ENCODE data around the gene ZNF442. TPM values are rescaled to one million over a fixed set of nuclear protein-coding genes. Genes with fewer than 3 reads are reported as not detected.
A peak's percentile ranks its signal among the peaks of the same experiment; 100 is the strongest.
"Not testable (repeated sequence)": the region's sequence is repeated elsewhere in the genome, so short reads cannot be mapped to it uniquely, and the experiment has no call there.

Gene ZNF442
- total RNA-seq, 1 donor: 1.3 TPM

DNA sequence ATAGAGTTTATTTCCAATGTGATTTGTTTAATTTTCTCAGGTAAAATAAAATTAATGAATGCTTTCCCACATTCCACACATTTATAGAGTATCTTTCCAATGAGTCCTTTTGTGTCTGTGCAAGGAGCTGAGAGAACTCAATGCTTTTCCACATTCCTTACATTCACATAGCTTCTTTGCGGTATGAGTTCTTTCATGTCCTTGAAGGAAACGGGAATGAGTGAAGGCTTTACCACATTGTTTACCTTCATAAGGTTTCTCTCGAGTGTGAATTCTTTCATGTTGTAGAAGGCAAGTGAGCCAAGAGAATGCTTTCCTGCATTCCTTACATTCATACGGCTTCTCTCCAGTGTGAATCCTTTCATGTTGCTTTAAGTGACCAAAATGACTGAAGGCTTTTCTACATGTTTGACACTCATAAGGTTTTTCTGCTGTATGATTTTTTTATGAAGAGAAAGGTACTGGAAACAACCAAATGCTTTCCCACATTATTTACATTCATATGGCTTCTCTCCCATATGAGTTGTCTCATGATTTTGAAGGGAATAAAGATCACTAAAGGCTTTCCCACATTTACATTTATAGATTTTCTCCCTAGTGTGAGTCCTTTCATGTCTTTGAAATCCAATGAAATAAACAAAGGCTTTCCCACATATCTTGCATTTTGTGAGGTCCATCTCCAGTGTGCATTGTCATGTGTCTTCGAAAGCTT, 14.4 kb upstream of the ZNF442 start:
- H3K4me3 ChIP-seq (ENCODE audit: low read depth, low read length): no peak overlapping the region
- TF ChIP-seq, protein P1, sequence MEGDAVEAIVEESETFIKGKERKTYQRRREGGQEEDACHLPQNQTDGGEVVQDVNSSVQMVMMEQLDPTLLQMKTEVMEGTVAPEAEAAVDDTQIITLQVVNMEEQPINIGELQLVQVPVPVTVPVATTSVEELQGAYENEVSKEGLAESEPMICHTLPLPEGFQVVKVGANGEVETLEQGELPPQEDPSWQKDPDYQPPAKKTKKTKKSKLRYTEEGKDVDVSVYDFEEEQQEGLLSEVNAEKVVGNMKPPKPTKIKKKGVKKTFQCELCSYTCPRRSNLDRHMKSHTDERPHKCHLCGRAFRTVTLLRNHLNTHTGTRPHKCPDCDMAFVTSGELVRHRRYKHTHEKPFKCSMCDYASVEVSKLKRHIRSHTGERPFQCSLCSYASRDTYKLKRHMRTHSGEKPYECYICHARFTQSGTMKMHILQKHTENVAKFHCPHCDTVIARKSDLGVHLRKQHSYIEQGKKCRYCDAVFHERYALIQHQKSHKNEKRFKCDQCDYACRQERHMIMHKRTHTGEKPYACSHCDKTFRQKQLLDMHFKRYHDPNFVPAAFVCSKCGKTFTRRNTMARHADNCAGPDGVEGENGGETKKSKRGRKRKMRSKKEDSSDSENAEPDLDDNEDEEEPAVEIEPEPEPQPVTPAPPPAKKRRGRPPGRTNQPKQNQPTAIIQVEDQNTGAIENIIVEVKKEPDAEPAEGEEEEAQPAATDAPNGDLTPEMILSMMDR (IDR thresholded peaks at IDR 0.05; ENCODE audit: insufficient read depth, low read depth, low read length): no peak
- no peak for DNase-seq (ENCODE audit: low read depth)

GRCh38 chr19:12374026-12374425, 8.5 kb upstream of the ZNF442 start:
- no peak overlapping the region for H3K4me3 ChIP-seq (ENCODE audit: low read depth, low read length)
- TF ChIP-seq, protein P1 (IDR thresholded peaks at IDR 0.05; ENCODE audit: insufficient read depth, low read depth, low read length): no peak
- DNase-seq (ENCODE audit: low read depth): no peak

DNA sequence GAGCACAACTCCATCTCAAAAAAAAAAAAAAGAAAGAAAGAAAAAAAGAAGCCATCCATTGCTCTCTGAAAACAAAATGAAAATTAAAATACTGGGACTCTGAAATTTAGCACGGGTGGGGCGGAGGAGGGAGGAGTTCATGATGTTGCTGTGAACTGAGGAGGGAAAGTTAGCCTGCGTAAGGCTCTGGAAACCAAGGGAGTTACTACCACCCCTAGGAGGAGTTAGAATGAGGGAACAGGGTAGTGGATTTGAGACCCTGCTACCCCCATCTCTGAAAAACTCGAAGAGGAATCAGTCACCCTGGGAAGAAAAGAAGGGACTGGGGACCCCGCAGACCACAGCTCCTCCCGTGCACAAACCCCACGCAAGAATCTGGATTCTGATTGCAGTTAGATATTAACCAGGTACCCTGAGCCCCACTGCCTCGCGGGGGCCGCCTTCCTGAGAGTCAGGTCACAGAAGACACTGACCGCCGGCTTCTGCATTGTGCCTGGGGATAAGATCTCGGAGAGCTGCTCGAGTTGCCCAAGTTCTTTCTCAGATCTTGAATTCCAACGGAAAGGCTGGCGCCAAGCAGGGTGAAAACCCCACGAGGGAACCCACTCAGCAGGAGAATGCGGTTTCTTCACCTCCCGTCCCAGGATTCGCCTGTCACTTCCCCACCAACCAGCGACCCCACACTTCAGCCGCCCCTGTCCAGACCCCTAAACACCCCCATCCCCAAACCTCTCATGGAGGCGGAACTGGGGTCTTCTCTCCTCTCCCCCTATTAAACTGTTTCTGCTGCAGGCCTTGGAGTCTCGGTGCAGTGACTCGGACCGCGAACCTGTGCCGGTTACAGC, 870 bp downstream of the ZNF442 start:
- TF ChIP-seq, protein P1 (IDR thresholded peaks at IDR 0.05; ENCODE audit: insufficient read depth, low read depth, low read length): no peak
- peak; percentile 5 for DNase-seq (ENCODE audit: low read depth)
- peak overlapping the region; percentile 71 for H3K4me3 ChIP-seq (ENCODE audit: low read depth, low read length)

GRCh38 chr19:12362236-12362635, 3.2 kb downstream of the ZNF442 start:
- not testable (repeated sequence) for DNase-seq (ENCODE audit: low read depth); H3K4me3 ChIP-seq (ENCODE audit: low read depth, low read length)

DNA sequence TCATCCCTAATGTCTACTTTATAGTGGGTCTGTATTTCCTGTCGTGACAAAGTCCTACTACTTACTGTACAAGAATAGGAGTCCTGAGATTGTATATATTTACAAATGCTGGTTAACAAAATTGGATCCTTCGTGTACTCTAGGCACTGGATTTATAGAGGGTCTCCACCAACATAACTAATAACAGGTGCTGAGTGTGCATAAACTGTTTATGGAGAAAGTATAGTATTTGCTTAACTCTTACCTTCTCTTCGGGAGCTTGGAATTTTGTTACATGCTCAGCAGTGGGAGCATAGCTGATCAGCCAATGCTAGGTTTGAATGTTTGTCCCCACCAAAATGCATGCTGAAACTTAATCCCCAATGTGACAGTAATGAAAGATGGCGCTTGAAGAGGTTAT, 12.1 kb downstream of the ZNF442 start:
- TF ChIP-seq, protein P1 (IDR thresholded peaks at IDR 0.05; ENCODE audit: insufficient read depth, low read depth, low read length): no peak

GRCh38 chr19:12350890-12351197, 14.6 kb downstream of the ZNF442 start:
- TF ChIP-seq, protein P1 (IDR thresholded peaks at IDR 0.05; ENCODE audit: insufficient read depth, low read depth, low read length): no peak
- DNase-seq (ENCODE audit: low read depth): no peak

More for the DNA sequence above, 12.1 kb downstream of the ZNF442 start:
- no peak for DNase-seq (ENCODE audit: low read depth)
- no peak overlapping the region for H3K4me3 ChIP-seq (ENCODE audit: low read depth, low read length)

DNA sequence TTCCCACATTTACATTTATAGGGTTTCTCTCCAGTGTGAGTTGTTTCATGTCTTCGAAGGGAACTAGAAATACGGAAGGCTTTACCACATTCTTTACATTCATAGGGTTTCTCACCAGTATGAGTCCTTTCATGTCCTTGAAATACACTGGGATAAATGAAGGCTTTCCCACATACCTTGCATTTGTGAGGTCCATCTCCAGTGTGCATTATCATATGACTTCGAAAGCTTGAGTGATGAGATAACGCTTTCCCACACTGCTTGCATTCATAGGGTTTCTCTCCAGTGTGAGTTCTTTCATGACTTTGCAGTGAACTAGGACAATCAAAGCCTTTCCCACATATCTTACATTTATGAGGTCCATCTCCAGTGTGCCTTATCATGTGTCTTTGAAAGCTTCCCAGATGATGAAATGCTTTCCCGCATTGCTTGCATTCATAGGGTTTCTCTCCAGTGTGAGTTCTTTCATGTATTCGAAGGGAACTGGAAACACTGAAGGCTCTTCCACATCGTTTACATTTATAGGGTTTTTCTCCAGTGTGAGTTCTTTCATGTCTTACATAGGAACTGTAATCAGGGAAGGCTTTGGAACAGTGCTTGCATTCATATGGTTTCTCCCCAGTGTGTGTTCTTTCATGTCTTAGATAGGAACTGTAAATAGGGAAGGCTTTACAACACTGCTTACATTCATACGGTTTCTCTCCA, 15.1 kb downstream of the ZNF442 start:
- H3K4me3 ChIP-seq (ENCODE audit: low read depth, low read length): no peak overlapping the region
- TF ChIP-seq, protein P1 (IDR thresholded peaks at IDR 0.05; ENCODE audit: insufficient read depth, low read depth, low read length): no peak
- DNase-seq (ENCODE audit: low read depth): no peak

More at GRCh38 chr19:12350890-12351197, 14.6 kb downstream of the ZNF442 start:
- H3K4me3 ChIP-seq (ENCODE audit: low read depth, low read length): no peak overlapping the region
